GM19193 (cell line): Measurements from ENCODE around the gene PROM1.

Experiments
- POLR2A ChIP-seq: IDR thresholded peaks from 4 replicates; pipeline ENCODE4 v1.6.1; 2011; ENCODE audit not compliant: insufficient read depth, insufficient read length; ENCODE audit errors: extremely low read depth

PROM1 gene

DNA sequence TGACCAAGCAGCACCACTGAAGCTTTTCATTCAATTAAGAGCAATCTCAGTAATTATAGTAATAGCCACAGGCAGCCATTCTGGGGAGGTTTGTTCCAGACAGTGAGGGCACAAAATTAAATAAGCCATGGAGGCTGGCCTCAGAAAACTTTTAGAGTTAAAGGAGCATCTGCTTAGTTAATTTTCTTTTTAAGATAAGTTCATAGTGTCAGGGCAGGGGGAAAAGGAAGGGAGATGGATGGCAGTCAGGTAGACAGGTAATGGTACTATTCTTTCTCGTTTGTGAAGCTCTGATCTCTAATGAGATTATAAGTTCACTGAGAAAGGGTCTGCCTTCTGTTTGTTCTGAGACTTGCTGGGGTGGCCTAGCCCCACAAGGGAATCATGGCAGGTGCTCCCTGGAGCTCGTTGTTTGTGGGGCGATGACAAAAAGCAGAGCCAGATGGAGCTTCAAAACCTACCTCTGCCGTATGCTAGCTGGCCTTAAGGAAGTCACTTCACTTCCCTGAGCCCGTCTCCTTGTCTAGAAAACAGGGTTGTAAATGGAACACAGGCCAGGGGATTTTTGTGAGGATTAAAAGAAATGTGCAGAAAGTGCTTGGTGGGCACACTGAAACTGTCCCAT is 76.2 kb downstream of the PROM1 start:
- no peak for TF ChIP-seq POLR2A

DNA sequence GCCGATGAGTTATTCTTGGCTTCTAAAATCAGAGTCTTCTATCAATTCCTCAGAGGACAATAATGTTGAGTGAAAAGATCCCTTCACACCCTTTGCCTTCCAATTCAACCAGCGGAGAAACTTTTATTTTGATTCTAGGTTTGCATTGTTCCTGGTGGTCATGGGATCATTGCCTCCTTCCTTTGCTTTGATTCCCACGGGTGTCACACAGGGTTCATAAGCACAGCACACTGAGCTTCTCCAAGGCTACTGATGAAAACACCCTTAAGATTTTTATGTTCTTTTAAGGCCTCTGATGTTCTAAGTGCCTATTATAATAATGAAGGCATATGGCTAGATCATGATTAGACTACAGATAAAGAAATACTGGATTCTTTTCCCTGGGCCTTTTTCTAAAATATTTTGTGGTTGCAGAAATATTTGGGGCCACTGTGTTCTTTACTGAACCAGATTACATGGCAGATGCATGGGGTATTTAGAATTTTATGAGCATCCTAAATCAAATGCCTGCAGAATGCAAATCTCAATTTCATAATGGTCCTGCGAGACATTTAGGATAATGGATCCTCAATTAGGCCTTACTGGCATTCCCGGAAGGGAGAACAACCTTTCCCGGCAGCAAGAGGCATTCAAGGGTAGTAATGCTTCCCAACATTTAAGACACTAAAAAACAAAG is 76.9 kb downstream of the PROM1 start:
- no peak for TF ChIP-seq POLR2A

DNA sequence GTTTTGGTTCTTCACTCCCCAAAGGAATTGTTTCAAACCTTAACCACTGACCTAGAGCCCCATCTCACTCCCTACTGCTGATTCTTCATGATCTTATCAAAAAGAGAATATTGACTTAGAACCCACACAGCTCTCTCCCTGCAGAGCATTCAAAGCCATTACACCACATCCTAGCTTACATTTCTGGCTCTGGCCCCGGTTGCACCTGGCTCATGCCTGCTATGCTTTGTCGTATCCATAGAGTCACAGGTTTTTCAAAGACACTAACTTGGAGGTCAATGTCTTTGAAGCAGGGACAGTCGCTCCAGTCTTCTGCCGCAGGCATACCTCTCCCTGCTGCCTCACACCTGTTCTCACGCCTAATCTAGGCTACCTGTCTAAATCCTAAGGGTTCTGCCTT is 78.1 kb downstream of the PROM1 start:
- no peak for TF ChIP-seq POLR2A

DNA sequence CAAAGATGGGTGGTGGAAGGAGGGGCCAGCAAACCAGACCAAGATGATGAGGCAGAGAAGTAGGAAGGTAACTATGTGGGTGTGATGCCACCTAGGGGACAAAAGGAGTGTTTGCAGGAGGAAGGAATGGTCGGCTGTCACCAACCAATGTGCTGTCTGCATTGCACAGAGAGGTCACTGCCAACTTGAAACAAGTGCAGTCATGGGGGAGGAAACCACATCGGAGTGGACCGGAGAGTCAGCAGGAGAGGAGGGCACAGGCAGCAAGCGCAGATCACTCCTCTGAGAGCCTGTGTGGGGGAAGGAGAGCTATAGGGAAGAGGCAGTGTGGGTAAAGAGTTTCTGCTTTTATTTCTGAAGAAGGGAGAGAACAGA is 82.4 kb downstream of the PROM1 start:
- no peak for TF ChIP-seq POLR2A

DNA sequence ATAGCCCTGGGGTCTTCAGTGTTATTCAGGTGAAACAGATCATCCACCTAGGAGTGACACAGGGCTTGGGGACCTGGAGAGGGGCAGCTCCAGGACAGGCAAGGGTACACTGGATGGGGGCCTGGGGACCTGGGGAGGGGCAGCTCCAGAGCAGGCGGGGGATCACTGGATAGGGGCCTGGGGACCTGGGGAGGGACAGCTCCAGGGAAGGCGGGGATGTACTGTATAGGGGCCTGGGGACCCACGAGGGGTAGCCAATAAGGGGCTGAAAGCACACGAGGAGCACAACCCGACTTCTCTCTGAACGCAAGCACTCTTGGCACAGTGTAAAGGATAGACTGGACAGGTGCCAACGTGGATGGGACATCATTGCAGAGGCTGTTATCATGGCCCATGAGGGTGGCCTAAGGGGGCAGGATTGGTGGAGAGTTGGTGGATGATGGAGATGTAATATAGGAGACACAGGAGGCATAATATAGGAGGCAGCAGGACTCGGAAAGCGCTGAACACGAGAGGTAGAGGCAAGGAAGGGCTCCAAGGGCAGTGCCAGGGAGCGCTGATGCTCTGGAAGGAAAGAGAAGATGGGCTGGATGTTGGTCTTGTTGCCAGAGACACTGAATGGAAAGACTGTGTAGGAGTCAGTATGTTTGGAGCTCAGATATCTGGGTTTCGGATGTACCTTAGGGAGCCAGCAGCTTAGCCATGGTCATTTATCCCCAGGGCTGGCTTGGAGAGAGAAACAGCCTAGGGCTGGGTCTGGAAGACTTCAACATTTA is 82.9 kb downstream of the PROM1 start:
- TF ChIP-seq POLR2A, result no peak

DNA sequence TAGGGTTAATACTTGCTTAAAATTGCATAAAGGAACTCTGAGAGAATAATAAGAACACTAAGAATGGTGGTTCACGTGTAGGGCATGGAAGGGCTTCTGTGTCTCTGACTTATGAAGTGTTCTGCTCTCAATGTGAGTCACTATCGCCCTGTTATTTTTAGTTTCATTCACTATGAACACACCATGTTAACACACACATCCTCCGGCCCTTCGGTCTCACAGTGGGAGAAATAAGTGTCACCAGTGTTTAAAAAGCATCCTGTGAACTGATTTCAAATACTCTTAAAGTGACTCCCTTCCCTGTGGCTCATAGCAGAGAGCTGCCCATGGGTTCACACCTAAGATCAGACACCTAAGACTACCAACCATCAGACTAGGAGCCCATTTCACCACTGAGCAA is 87.0 kb downstream of the PROM1 start:
- TF ChIP-seq POLR2A, result no peak

DNA sequence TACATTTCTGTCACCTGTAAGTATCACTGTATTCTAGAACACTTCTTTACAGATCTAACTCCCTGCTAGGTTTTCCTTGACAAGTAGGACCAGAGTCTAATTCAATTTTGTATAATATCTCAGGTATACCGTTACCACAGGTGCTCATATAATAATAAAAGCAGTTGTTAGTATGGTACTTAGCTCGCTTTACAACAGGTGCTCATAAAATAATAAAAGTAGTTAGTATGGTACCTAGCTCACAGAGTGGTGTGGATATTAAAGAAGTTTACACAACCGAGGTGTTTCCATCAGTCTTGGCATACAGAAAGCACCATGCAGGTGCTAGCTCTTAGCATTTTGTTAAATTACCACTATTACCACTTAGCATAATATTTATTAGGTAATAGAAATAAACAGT is 88.0 kb downstream of the PROM1 start:
- TF ChIP-seq POLR2A, result no peak

DNA sequence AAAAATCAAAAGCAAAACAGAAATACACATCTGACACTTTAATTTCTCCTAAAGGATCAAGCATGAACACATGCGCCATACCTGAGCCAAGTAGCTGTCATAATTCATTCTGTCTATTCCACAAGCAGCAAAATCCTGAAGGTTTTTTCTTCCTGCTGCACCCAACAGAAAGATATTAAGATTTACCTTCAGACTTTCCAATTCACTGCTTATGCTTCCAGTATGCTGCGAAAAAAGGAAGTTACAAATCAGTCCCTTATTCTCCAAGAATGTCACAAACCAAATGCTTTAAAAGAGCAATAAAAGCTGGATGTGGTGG is 91.7 kb downstream of the PROM1 start:
- no peak for TF ChIP-seq POLR2A

DNA sequence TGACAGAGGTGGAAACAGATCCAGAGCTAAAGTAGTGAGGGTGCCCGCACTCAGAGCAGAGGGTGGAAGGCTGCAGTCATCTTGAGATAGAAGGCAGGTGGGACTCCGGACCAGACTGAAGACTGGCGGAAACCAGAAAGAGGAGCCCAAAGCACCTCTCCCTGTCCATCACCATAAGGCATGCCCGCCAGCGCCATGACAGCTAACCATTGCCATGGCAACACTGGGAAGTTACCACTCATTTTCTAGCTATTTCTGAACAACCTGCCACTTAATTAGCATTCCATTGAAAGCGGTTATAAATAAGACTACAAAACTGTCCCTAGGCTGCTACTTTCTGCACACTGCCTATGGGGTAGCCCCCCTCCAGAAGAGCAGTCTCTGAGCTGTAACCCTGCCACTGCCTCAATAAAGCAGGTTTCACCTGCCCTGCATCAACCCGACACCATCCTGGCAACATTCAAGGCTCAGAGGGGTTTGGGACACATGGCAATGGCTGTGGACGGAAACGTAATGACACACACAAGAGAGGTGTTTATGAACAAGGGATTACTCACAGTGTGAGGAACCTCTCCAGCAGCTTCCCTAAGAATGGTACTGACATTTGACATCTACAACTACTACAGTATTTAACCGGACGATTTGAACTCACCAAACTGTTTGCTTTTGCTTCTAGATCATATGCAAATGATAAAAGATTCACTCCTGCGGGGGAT is 93.1 kb downstream of the PROM1 start:
- TF ChIP-seq POLR2A, result no peak

DNA sequence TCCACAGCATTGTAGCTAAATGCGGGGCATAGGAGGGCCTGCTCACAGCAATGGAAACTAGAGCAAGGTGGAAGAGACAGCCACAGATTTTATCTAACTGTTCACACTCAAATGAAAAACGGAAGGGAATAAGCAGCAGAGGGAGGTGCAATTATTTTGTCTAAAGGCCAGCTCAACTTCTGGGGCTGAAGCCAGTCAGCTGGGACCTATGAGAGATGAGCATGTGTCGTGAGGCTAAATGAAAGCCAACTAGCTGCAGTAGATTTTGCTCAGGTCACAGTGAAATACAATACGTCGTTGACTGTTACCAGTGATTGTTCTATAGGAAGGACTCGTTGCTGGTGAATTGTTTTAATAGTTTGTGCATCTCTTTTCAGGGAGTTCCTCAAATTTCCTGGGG is 94.4 kb downstream of the PROM1 start:
- no peak for TF ChIP-seq POLR2A

DNA sequence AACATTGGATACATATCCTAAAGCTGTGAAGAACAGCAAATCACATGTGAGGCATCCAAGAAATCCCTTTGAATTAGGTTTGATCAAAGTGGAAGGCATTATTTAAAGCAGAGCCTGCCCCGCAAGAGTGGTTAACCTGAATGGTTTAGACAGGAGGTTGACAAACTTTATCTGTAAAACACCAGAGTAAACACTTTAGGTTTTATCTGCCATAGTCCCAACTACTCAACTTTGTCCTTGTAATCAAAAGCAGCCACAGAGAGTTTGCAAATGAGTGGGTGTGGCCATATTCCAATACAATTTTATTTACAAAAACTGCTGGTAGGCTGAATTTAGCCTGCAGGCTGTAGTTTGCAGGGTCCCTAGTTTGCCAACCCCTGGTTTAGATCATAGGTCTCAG is 95.6 kb downstream of the PROM1 start:
- TF ChIP-seq POLR2A, result no peak

DNA sequence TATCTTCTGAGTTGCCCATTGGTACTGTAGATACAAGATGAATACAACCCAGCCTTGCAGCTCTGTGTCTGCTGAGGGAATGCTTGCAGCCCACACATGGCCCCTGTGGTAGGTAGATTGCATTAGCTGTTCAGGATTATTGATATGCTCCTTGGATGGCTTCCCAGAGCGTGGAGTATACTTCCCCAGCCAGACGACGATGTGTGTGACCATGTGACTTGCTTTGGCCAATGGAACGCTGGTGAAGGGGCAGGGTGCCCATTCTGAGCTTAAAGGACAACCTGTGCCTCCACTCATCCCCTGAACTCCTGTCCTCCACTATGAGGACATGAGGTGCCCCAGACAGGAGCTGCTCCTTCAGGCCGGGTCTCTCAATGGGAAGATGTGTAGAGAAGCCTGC is 96.9 kb downstream of the PROM1 start:
- no peak for TF ChIP-seq POLR2A

DNA sequence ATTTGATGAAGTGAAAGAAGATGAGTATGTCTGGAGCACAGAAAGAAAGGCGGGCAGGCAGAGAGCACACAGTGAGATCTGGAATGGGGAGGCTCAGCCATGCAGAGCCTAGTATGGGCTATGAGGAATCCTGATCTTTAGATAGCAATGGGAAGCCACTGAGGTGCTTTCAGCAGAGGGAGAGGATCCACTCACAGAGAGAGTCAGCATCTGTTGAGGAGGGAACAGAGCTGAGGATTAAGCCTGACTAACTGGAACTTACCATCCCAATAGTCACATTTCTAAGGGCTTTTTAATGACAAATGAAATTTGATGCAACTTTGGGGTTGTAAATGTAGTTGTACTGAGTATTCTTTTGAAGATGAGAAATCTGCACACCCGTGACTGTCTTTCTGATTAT is 100.2 kb downstream of the PROM1 start:
- TF ChIP-seq POLR2A, result no peak

DNA sequence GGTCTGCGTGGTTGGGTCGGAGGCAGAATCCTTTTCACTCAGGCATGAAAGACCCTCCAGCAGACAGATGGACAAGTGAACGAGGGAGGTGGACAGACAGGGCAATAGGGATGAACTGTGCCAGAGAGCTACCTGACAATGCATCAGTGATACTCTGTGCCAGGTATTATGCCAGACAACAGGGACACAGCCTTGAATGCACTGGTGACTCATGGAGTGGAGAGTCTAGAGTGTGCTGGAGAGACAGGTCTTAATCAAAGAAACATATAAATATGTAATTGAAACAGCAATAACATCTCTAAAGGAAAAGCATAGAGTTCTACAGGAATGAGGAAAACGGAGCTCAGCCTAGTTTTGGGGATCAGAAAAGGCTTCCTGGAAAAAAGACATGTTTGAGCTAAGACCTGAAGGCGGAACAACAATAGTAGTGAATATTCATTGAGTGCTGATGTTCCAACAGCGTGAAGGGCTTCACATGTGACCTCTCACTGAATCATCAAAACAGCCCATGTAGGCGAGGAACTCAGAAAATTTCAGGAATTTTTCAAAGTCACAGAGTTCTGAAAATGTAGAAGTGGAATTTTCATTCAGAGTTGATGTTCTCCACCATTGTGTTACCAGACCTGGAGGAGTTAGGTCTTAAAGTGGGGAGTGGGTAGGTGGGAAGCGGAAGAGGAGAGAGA is 100.8 kb downstream of the PROM1 start:
- TF ChIP-seq POLR2A, result no peak

DNA sequence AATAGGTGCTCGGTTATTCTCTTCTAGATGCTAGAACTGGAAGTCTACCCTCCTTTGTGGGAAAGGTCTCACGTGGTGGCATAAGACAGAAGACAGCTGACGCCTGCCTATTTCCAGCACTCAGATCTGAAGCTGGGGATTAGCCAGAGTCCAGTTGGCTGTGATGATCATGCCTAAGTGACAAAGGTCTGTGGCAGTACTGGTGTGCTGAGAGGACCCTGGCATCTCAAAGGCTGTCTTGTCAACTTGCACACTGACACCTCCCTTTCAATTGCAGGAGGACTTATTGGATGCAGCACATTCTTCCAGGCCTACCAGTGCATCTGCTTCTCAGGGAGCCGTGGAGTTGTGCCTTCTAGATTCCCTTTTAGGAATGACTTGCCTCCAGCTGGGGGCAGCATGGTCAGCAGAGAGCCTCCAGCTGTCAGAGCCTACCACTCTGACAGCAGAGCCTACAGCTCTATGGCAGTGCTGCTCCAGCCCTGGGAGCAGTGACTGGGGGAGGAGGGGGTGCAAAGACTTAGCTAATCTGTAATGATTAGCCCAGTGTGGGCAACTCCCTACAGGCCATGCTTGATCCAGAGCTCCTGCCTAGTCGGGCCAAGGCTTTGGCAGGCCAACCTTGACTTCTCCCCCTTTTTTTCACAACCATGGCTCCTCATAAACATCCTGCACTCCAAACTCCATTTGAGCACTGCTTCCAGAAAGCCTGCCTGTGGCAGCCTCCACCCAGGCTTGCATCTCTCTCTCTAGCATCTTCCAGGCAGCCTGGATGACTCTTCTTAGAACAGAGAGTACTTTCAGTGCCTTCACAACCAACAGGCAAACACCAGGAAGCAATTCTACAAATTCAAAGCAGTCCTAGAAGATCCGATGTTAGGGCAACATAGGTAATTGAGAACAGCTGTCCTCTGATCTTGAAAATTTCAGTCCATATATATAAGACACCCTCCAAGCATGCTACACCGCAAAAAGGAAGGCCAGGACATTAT is 107.1 kb downstream of the PROM1 start:
- no peak for TF ChIP-seq POLR2A
